K562 (cell line): Measurements from ENCODE around the gene COL8A2. TPM values are rescaled to one million over a fixed set of nuclear protein-coding genes. Genes with fewer than 3 reads are reported as not detected.

Experiments
- BRD4 ChIP-seq: fragments of 200-600 bp; sonication (generic); IDR thresholded peaks from 2 replicates; pipeline ENCODE4 v1.6.1; 2017; ENCODE audit warnings: inconsistent platforms
- BRF1 ChIP-seq: IDR thresholded peaks from 3 replicates; pipeline ENCODE4 v1.6.1; 2011; ENCODE audit warnings: borderline replicate concordance, mild to moderate bottlenecking; ENCODE audit not compliant: insufficient read length; ENCODE audit errors: extremely low read depth
- CBX8 ChIP-seq: fragments of 200-600 bp; sonication (generic); IDR thresholded peaks from 2 replicates; pipeline ENCODE4 v1.6.1; 2012; ENCODE audit warnings: borderline replicate concordance, mixed run types, low read depth, mild to moderate bottlenecking, moderate library complexity, mixed read lengths, low read length, control low read depth, inconsistent platforms; ENCODE audit not compliant: poor library complexity, severe bottlenecking; ENCODE audit errors: extremely low read depth
- DMBX1 ChIP-seq: fragments of 250-450 bp; sonication (Bioruptor Pico); IDR thresholded peaks from 2 replicates; pipeline ENCODE4 v1.8.0; 2022; ENCODE audit warnings: inconsistent platforms, mild to moderate bottlenecking, moderate library complexity, borderline replicate concordance
- ETS2 ChIP-seq: IDR thresholded peaks from 2 replicates; pipeline ENCODE4 v1.6.1; 2016; ENCODE audit warnings: borderline replicate concordance, missing genetic modification characterization, mild to moderate bottlenecking, moderate library complexity, missing compliant biosample characterization; ENCODE audit not compliant: poor library complexity, severe bottlenecking
- ETV5 ChIP-seq: sonication (generic); formaldehyde crosslinking; IDR thresholded peaks from 2 replicates; pipeline ENCODE4 v1.4.0; 2020; ENCODE audit warnings: low read depth, mild to moderate bottlenecking, missing genetic modification reagents
- EWSR1 ChIP-seq: fragments of 450-650 bp; IDR thresholded peaks from 2 replicates; pipeline ENCODE4 v1.6.1; 2018; ENCODE audit warnings: borderline replicate concordance, mild to moderate bottlenecking, low read depth, moderate library complexity; ENCODE audit not compliant: partially characterized antibody
- PATZ1 ChIP-seq: fragments of 250-450 bp; sonication (Bioruptor Pico); IDR thresholded peaks from 2 replicates; pipeline ENCODE4 v1.5.0; 2020; ENCODE audit warnings: mild to moderate bottlenecking, borderline replicate concordance
- SMAD3 ChIP-seq: fragments of 450-650 bp; formaldehyde crosslinking; conservative IDR thresholded peaks from 2 replicates; pipeline ENCODE4 v1.4.0; 2020; ENCODE audit warnings: mild to moderate bottlenecking
- SMARCC2 ChIP-seq: fragments of 450-650 bp; IDR thresholded peaks from 2 replicates; pipeline ENCODE4 v1.6.1; 2017; ENCODE audit warnings: antibody characterized with exemption, moderate library complexity, mild to moderate bottlenecking, low read depth
- USF2 ChIP-seq: sonication (generic); formaldehyde crosslinking; IDR thresholded peaks from 2 replicates; pipeline ENCODE4 v1.5.0; 2020; ENCODE audit warnings: missing genetic modification reagents
- ZNF347 ChIP-seq: fragments of 450-650 bp; formaldehyde crosslinking; IDR thresholded peaks from 2 replicates; pipeline ENCODE4 v1.4.0; 2020; ENCODE audit warnings: low read depth, mild to moderate bottlenecking, moderate library complexity
- ZNF444 ChIP-seq: fragments of 250-450 bp; sonication (Bioruptor Pico); IDR thresholded peaks from 2 replicates; pipeline ENCODE4 v1.4.0; 2020; ENCODE audit warnings: mild to moderate bottlenecking, moderate library complexity
- ZNF707 ChIP-seq: fragments of 250-450 bp; sonication (Bioruptor Pico); conservative IDR thresholded peaks from 2 replicates; pipeline ENCODE4 v1.8.0; 2022; ENCODE audit warnings: inconsistent platforms, mild to moderate bottlenecking, moderate library complexity
- polyA plus RNA-seq, 8 experiments: library from polyadenylated mRNA; depleted of rRNA in 4 of 8; stranded (reverse) in 5 of 8; unstranded in 3 of 8; fragments of >200 nt; fragmentation: Nextera tagmentation in 2 of 8; fragmentation: Illumina TruSeq in 1 of 8; extraction: Ambion mirVana in 2 of 8; extraction: Trizol in 1 of 8; gene quantifications; 2 replicates each; pipeline versions ENCODE4 v1.2.1 to v1.2.3, GENCODE V29; 2011 to 2014; ENCODE audit warnings: inconsistent platforms in 1 of 8, missing spikeins in 1 of 8
- total RNA-seq, 7 experiments: library from RNA; depleted of rRNA in 6 of 7; stranded (reverse); fragments of >200 nt in 6 of 7; fragmentation: Illumina TruSeq in 2 of 7; extraction: Trizol in 2 of 7; gene quantifications; 2 replicates each; pipeline versions ENCODE4 v1.2.1 to v1.2.3, GENCODE V29; 2011 to 2021; ENCODE audit warnings: low replicate concordance in 1 of 7
- TF ChIP-seq, protein P1 (sequence below): fragments of 450-650 bp; IDR thresholded peaks from 2 replicates; pipeline ENCODE4 v1.6.1; 2014; ENCODE audit warnings: low read depth, mild to moderate bottlenecking, moderate library complexity, borderline replicate concordance
- TF ChIP-seq, protein P2 (sequence below): sonication (generic); formaldehyde crosslinking; IDR thresholded peaks from 2 replicates; pipeline ENCODE4 v1.8.1; 2023; ENCODE audit warnings: missing genetic modification reagents, mild to moderate bottlenecking, borderline replicate concordance

The COL8A2 gene
- total and polyA plus RNA-seq, 9 of the 15 experiments (the other 6 are each of a cell fraction or from before 2014, with no cell fraction given) = 0.03 to 0.14 (median 0.04) TPM; not detected in 5

- TF ChIP-seq BRD4 (no peak), DMBX1 (peak; percentile 67), SMAD3 (CRISPR knock-in tag) (peak; percentile 67; the same call in 1 of the 2 replicates), PATZ1 (CRISPR knock-in tag) (no peak), SMARCC2 (no peak), ETS2 (tag) (no peak), CBX8 (no peak), ZNF707 (CRISPR knock-in tag) (no peak), ZNF444 (CRISPR knock-in tag) (no peak), EWSR1 (no peak), ETV5 (CRISPR knock-in tag) (peak; percentile 99), BRF1 (no peak), ZNF347 (CRISPR knock-in tag) (no peak), USF2 (no peak; the same call in 1 of the 2 replicates)
- TF ChIP-seq, protein P1, sequence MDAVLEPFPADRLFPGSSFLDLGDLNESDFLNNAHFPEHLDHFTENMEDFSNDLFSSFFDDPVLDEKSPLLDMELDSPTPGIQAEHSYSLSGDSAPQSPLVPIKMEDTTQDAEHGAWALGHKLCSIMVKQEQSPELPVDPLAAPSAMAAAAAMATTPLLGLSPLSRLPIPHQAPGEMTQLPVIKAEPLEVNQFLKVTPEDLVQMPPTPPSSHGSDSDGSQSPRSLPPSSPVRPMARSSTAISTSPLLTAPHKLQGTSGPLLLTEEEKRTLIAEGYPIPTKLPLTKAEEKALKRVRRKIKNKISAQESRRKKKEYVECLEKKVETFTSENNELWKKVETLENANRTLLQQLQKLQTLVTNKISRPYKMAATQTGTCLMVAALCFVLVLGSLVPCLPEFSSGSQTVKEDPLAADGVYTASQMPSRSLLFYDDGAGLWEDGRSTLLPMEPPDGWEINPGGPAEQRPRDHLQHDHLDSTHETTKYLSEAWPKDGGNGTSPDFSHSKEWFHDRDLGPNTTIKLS = peak; percentile 92
- TF ChIP-seq, protein P2, sequence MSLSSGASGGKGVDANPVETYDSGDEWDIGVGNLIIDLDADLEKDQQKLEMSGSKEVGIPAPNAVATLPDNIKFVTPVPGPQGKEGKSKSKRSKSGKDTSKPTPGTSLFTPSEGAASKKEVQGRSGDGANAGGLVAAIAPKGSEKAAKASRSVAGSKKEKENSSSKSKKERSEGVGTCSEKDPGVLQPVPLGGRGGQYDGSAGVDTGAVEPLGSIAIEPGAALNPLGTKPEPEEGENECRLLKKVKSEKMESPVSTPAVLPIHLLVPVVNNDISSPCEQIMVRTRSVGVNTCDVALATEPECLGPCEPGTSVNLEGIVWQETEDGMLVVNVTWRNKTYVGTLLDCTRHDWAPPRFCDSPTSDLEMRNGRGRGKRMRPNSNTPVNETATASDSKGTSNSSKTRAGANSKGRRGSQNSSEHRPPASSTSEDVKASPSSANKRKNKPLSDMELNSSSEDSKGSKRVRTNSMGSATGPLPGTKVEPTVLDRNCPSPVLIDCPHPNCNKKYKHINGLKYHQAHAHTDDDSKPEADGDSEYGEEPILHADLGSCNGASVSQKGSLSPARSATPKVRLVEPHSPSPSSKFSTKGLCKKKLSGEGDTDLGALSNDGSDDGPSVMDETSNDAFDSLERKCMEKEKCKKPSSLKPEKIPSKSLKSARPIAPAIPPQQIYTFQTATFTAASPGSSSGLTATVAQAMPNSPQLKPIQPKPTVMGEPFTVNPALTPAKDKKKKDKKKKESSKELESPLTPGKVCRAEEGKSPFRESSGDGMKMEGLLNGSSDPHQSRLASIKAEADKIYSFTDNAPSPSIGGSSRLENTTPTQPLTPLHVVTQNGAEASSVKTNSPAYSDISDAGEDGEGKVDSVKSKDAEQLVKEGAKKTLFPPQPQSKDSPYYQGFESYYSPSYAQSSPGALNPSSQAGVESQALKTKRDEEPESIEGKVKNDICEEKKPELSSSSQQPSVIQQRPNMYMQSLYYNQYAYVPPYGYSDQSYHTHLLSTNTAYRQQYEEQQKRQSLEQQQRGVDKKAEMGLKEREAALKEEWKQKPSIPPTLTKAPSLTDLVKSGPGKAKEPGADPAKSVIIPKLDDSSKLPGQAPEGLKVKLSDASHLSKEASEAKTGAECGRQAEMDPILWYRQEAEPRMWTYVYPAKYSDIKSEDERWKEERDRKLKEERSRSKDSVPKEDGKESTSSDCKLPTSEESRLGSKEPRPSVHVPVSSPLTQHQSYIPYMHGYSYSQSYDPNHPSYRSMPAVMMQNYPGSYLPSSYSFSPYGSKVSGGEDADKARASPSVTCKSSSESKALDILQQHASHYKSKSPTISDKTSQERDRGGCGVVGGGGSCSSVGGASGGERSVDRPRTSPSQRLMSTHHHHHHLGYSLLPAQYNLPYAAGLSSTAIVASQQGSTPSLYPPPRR (CRISPR knock-in tag) = peak; percentile 85; the same call in 1 of the 2 replicates
Observed at GRCh38 chr1:36088577-36089392, 36.2 kb downstream of the COL8A2 start, which contains the start of gene ADPRS (continued).
